H1 (cell line): ENCODE data around the gene SLC38A5. TPM values are rescaled to one million over a fixed set of nuclear protein-coding genes. Genes with fewer than 3 reads are reported as not detected.

Source experiments
- CTCF ChIA-PET: fragments of 300-600 bp; sonication (Branson Sonifier 250); formaldehyde crosslinking; loops from one replicate; lab custom pipeline; 2021; ENCODE audit not compliant: partially characterized antibody; lab: Charles Lee
- POLR2A ChIA-PET: fragments of 300-600 bp; sonication (Branson Sonifier 250); formaldehyde crosslinking; loops from one replicate; lab custom pipeline; 2021; ENCODE audit warnings: inconsistent platforms; ENCODE audit not compliant: partially characterized antibody; lab: Charles Lee
- DNase-seq, 2 experiments: peaks; one replicate each; pipeline versions ENCODE4 v3.0.0 to v3.0.0-alpha.2; 2010 to 2022; ENCODE audit warnings: low spot score in 2 of 2, low read depth in 1 of 2, mixed read lengths in 1 of 2
- FAIRE-seq: peaks from 2 replicates; lab custom pipeline; 2011; peaks lifted over from hg19 to GRCh38; lab: Jason Lieb, UNC
- H2AFZ ChIP-seq: 2 replicates; pipeline ENCODE4 v1.8.1; 2012; ENCODE audit warnings: low read length, inconsistent platforms
- H2AK5ac ChIP-seq: 2 replicates; pipeline ENCODE4 v1.6.1; 2013; ENCODE audit warnings: low read depth, low read length
- H2BK120ac ChIP-seq: replicated peaks from 2 replicates; pipeline ENCODE3; 2013; ENCODE audit warnings: low read depth, low read length, inconsistent platforms
- H2BK12ac ChIP-seq: 2 replicates; pipeline ENCODE4 v1.6.1; 2013; ENCODE audit warnings: low read depth, low read length
- H2BK15ac ChIP-seq: 2 replicates; pipeline ENCODE4 v1.6.1; 2013; ENCODE audit warnings: low read length
- H2BK20ac ChIP-seq: 2 replicates; pipeline ENCODE4 v1.6.1; 2013; ENCODE audit warnings: low read length
- H2BK5ac ChIP-seq: 2 replicates; pipeline ENCODE4 v1.6.1; 2013; ENCODE audit warnings: low read depth, low read length
- H3K14ac ChIP-seq: 2 replicates; pipeline ENCODE4 v1.6.1; 2013; ENCODE audit warnings: inconsistent platforms; ENCODE audit not compliant: insufficient read length
- H3K18ac ChIP-seq: 2 replicates; pipeline ENCODE4 v1.6.1; 2013; ENCODE audit warnings: low read length; ENCODE audit errors: extremely low read depth
- H3K23ac ChIP-seq: 2 replicates; pipeline ENCODE4 v1.6.1; 2013; ENCODE audit warnings: inconsistent platforms; ENCODE audit not compliant: insufficient read length
- H3K23me2 ChIP-seq: 2 replicates; pipeline ENCODE4 v1.6.1; 2013; ENCODE audit warnings: low read depth, low read length
- H3K27ac ChIP-seq: 2 replicates; pipeline ENCODE4 v1.6.1; 2011; ENCODE audit warnings: low read depth, low read length, inconsistent platforms
- H3K27me3 ChIP-seq, 4 experiments: replicated peaks in 1 of 4; 1 replicate in 1 of 4; 2 replicates in 3 of 4; pipeline versions ENCODE4 v1.6.1 to v1.8.1; 2011 to 2013; ENCODE audit warnings: low read length in 3 of 4, mild to moderate bottlenecking in 3 of 4, inconsistent platforms in 2 of 4, mixed read lengths in 2 of 4, moderate library complexity in 1 of 4; ENCODE audit not compliant: control insufficient read depth in 3 of 4, insufficient read depth in 3 of 4; ENCODE audit errors: extremely low read depth in 1 of 4
- H3K36me3 ChIP-seq, 4 experiments: 2 replicates each; pipeline versions ENCODE4 v1.6.1 to v1.8.1; 2011 to 2013; ENCODE audit warnings: mild to moderate bottlenecking in 4 of 4, low read length in 3 of 4, moderate library complexity in 2 of 4, control low read depth in 1 of 4, inconsistent platforms in 1 of 4; ENCODE audit not compliant: insufficient read depth in 4 of 4, control insufficient read depth in 2 of 4
- H3K4ac ChIP-seq: replicated peaks from 2 replicates; pipeline ENCODE3; 2013; ENCODE audit warnings: low read length, low read depth, mixed read lengths, inconsistent platforms; ENCODE audit not compliant: insufficient read length
- H3K4me1 ChIP-seq, 4 experiments: replicated peaks in 1 of 4; 1 replicate in 1 of 4; 2 replicates in 3 of 4; pipeline versions ENCODE4 v1.6.1 to v1.8.1; 2011 to 2013; ENCODE audit warnings: low read length in 3 of 4, inconsistent platforms in 2 of 4, mixed read lengths in 1 of 4; ENCODE audit not compliant: insufficient read depth in 4 of 4, control insufficient read depth in 3 of 4
- H3K4me2 ChIP-seq, 2 experiments: 2 replicates each; pipeline versions ENCODE4 v1.6.1 to v1.8.1; 2011 to 2013; ENCODE audit warnings: low read depth in 2 of 2, low read length in 2 of 2, control low read depth in 1 of 2, inconsistent platforms in 1 of 2, mild to moderate bottlenecking in 1 of 2; ENCODE audit not compliant: insufficient read depth in 1 of 2
- H3K4me3 ChIP-seq, 4 experiments: fragments of 200-600, 300-600 bp in 1 of 4; sonication (generic), shearing (Covaris generic), sonication (Bioruptor Twin) in 1 of 4; 2 replicates each; pipeline versions ENCODE4 v1.5.1 to v1.8.1; 2011 to 2016; ENCODE audit warnings: low read length in 4 of 4, low read depth in 3 of 4, control low read depth in 2 of 4, inconsistent platforms in 2 of 4, mild to moderate bottlenecking in 2 of 4, mixed read lengths in 1 of 4, moderate library complexity in 1 of 4; ENCODE audit not compliant: insufficient read depth in 2 of 4; ENCODE audit errors: extremely low read depth in 1 of 4
- H3K56ac ChIP-seq: replicated peaks from 2 replicates; pipeline ENCODE3; 2013; ENCODE audit warnings: low read depth, mild to moderate bottlenecking, mixed read lengths, low read length, inconsistent platforms; ENCODE audit not compliant: insufficient read length
- H3K79me1 ChIP-seq: 2 replicates; pipeline ENCODE4 v1.6.1; 2013; ENCODE audit warnings: low read depth, low read length, control low read depth
- H3K79me2 ChIP-seq, 2 experiments: 2 replicates each; pipeline versions ENCODE4 v1.6.1 to v1.8.1; 2012 to 2013; ENCODE audit warnings: low read length in 2 of 2, mild to moderate bottlenecking in 2 of 2, inconsistent platforms in 1 of 2; ENCODE audit not compliant: insufficient read depth in 2 of 2, control insufficient read depth in 1 of 2
- H3K9ac ChIP-seq, 4 experiments: replicated peaks in 1 of 4; 1 replicate in 1 of 4; 2 replicates in 3 of 4; pipeline versions ENCODE4 v1.6.1 to v1.8.1; 2011 to 2013; ENCODE audit warnings: low read depth in 3 of 4, low read length in 3 of 4, control low read depth in 2 of 4, mild to moderate bottlenecking in 2 of 4, moderate library complexity in 2 of 4, inconsistent platforms in 1 of 4; ENCODE audit errors: extremely low read depth in 1 of 4
- H3K9me3 ChIP-seq, 2 experiments: 2 replicates each; pipeline versions ENCODE4 v1.6.1 to v1.8.1; 2012 to 2013; ENCODE audit warnings: mild to moderate bottlenecking in 2 of 2, moderate library complexity in 2 of 2, control low read depth in 1 of 2, inconsistent platforms in 1 of 2, low read depth in 1 of 2, low read length in 1 of 2, mixed read lengths in 1 of 2; ENCODE audit not compliant: insufficient read depth in 2 of 2
- H4K20me1 ChIP-seq, 2 experiments: replicated peaks in 1 of 2; 2 replicates each; pipeline versions ENCODE3 to v1.8.1; 2011 to 2013; ENCODE audit warnings: inconsistent platforms in 2 of 2, low read length in 2 of 2, mild to moderate bottlenecking in 1 of 2; ENCODE audit not compliant: insufficient read depth in 2 of 2, control insufficient read depth in 1 of 2
- H4K5ac ChIP-seq: 2 replicates; pipeline ENCODE4 v1.6.1; 2013; ENCODE audit warnings: low read length, low read depth, mixed read lengths, inconsistent platforms; ENCODE audit not compliant: insufficient read length
- H4K8ac ChIP-seq: 2 replicates; pipeline ENCODE4 v1.8.0; 2013; ENCODE audit warnings: mild to moderate bottlenecking, moderate library complexity, low read length, inconsistent platforms; ENCODE audit not compliant: insufficient read depth; ENCODE audit errors: extremely low read depth
- H4K91ac ChIP-seq: replicated peaks from 2 replicates; pipeline ENCODE3; 2013; ENCODE audit warnings: low read length, mixed read lengths, inconsistent platforms; ENCODE audit not compliant: insufficient read length
- E2F6 ChIP-seq: IDR thresholded peaks from 2 replicates; pipeline ENCODE4 v1.6.1; 2012; ENCODE audit warnings: inconsistent platforms
- EGR1 ChIP-seq: IDR thresholded peaks from 2 replicates; pipeline ENCODE4 v1.6.1; 2011; ENCODE audit warnings: low read depth, low read length, borderline replicate concordance
- HDAC2 ChIP-seq, 2 experiments: fragments of 300-600 bp in 1 of 2; sonication (generic) in 1 of 2; IDR thresholded peaks; 2 replicates each; pipeline ENCODE4 v1.6.1; 2011 to 2012; ENCODE audit warnings: low read depth in 2 of 2, low read length in 2 of 2, mild to moderate bottlenecking in 2 of 2, moderate library complexity in 2 of 2, borderline replicate concordance in 1 of 2, inconsistent platforms in 1 of 2
- POLR2A ChIP-seq, 2 experiments: IDR thresholded peaks; 1 replicate in 1 of 2; 2 replicates in 1 of 2; pipeline ENCODE4 v1.6.1; 2011; ENCODE audit warnings: low read depth in 2 of 2, low read length in 2 of 2, mild to moderate bottlenecking in 2 of 2; ENCODE audit errors: control extremely low read depth in 1 of 2
- SUZ12 ChIP-seq: fragments of 200-600 bp; sonication (generic); IDR thresholded peaks from 2 replicates; pipeline ENCODE4 v1.6.1; 2012; ENCODE audit warnings: mild to moderate bottlenecking, inconsistent platforms, low read length, moderate library complexity, mixed read lengths
- TCF12 ChIP-seq: IDR thresholded peaks from 2 replicates; pipeline ENCODE4 v1.6.1; 2011; ENCODE audit warnings: low read depth, mild to moderate bottlenecking, low read length
- YY1 ChIP-seq: IDR thresholded peaks from 2 replicates; pipeline ENCODE4 v1.6.1; 2011; ENCODE audit warnings: low read depth, mild to moderate bottlenecking, low read length
- WGBS, 2 experiments: shearing (Covaris generic) in 1 of 2; methylation state at CpG; one replicate each; pipeline versions ENCODE4 v1.1.6 to v1.1.7; 2013 to 2015; ENCODE audit warnings: low lambda C conversion rate in 2 of 2, mixed read lengths in 2 of 2, inconsistent platforms in 1 of 2, low coverage in 1 of 2, missing lambda C conversion rate in 1 of 2; ENCODE audit not compliant: insufficient replicate concordance in 2 of 2, insufficient coverage in 1 of 2, insufficient read length in 1 of 2; ENCODE audit errors: extremely low coverage in 1 of 2, missing lambda C conversion rate in 1 of 2; 5-methylcytosine and 5-hydroxymethylcytosine counted together
- polyA plus RNA-seq, 7 experiments: library from polyadenylated mRNA; depleted of rRNA in 3 of 7; stranded (reverse) in 5 of 7; unstranded in 2 of 7; fragments of >200 nt in 5 of 7; fragments of 200-250 nt in 2 of 7; gene quantifications; 1 replicate in 5 of 7; 2 replicates in 1 of 7; 4 replicates in 1 of 7; pipeline versions ENCODE4 v1.2.1 to v1.2.3, GENCODE V29; 2011 to 2013; ENCODE audit warnings: missing spikeins in 2 of 7, mixed read lengths in 2 of 7
- total RNA-seq: library from RNA; stranded (reverse); fragmentation: NEBNext Ultra II Directional; extraction: Animal tissue kit (Norgen Biotek cat#: 25700); gene quantifications from 2 replicates; pipeline ENCODE4 v1.2.1, GENCODE V29; 2021
- TF ChIP-seq, protein P1 (sequence below): IDR thresholded peaks from 2 replicates; pipeline ENCODE4 v1.6.1; 2012; ENCODE audit warnings: low read length, inconsistent platforms
- TF ChIP-seq, protein P2 (sequence below), 3 experiments: IDR thresholded peaks; 1 replicate in 2 of 3; 2 replicates in 1 of 3; pipeline versions ENCODE4 v1.5.1 to v1.6.1; 2011; ENCODE audit warnings: low read length in 3 of 3, mild to moderate bottlenecking in 3 of 3, inconsistent platforms in 2 of 3, low read depth in 1 of 3, moderate library complexity in 1 of 3; ENCODE audit not compliant: insufficient read depth in 1 of 3; ENCODE audit errors: control extremely low read depth in 1 of 3

SLC38A5 gene
- total and polyA plus RNA-seq, 2 of the 8 experiments (the other 6 are each of a cell fraction or from before 2014, with no cell fraction given), result 70.9 to 106 TPM

DNA sequence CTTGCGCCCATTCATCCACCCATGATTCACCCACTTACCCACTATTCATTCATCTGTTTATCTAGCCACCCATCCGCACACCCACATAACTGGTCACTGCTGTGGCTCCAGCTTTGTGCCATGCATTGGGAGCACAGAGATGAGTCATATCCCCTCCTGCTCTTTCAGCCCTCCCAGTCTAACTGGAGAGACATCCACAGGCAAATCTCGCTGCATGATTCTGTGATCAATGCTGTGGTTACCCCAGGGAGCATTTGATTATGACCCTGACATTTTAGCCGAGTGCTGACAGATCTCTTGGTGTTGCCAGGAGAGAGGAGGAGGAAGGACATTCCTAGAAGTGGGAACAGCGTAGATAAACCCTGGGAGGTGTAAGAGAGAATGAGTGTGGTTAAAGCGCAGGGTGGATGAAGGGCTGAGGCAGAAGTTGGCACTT is 28.3 kb upstream of the SLC38A5 start:
- Histone ChIP-seq H2BK5ac (no peak overlapping the region), H3K4me2 (no peak overlapping the region)
- TF ChIP-seq HDAC2 (IDR thresholded peaks at IDR 0.05; ENCODE audit: borderline replicate concordance in 1 of 2, low read depth in 2 of 2, low read length in 2 of 2) (no peak), SUZ12 (no peak), E2F6 (no peak), TCF12 (no peak), EGR1 (no peak), YY1 (no peak), POLR2A (IDR thresholded peaks at IDR 0.05; ENCODE audit: control extremely low read depth in 1 of 2, low read depth in 2 of 2, low read length in 2 of 2) (no peak)
- TF ChIP-seq, protein P1, sequence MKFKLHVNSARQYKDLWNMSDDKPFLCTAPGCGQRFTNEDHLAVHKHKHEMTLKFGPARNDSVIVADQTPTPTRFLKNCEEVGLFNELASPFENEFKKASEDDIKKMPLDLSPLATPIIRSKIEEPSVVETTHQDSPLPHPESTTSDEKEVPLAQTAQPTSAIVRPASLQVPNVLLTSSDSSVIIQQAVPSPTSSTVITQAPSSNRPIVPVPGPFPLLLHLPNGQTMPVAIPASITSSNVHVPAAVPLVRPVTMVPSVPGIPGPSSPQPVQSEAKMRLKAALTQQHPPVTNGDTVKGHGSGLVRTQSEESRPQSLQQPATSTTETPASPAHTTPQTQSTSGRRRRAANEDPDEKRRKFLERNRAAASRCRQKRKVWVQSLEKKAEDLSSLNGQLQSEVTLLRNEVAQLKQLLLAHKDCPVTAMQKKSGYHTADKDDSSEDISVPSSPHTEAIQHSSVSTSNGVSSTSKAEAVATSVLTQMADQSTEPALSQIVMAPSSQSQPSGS, result no peak
- TF ChIP-seq, protein P2, sequence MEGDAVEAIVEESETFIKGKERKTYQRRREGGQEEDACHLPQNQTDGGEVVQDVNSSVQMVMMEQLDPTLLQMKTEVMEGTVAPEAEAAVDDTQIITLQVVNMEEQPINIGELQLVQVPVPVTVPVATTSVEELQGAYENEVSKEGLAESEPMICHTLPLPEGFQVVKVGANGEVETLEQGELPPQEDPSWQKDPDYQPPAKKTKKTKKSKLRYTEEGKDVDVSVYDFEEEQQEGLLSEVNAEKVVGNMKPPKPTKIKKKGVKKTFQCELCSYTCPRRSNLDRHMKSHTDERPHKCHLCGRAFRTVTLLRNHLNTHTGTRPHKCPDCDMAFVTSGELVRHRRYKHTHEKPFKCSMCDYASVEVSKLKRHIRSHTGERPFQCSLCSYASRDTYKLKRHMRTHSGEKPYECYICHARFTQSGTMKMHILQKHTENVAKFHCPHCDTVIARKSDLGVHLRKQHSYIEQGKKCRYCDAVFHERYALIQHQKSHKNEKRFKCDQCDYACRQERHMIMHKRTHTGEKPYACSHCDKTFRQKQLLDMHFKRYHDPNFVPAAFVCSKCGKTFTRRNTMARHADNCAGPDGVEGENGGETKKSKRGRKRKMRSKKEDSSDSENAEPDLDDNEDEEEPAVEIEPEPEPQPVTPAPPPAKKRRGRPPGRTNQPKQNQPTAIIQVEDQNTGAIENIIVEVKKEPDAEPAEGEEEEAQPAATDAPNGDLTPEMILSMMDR (IDR thresholded peaks at IDR 0.05; ENCODE audit: control extremely low read depth in 1 of 3, insufficient read depth in 1 of 3, low read depth in 1 of 3, low read length in 3 of 3), result no peak

More for the DNA sequence above, 28.3 kb upstream of the SLC38A5 start:
- H3K23me2 ChIP-seq, result no peaks in the 10 kb centered on the region
- no peak overlapping the region for H2BK12ac ChIP-seq
- H3K79me2 ChIP-seq, result no peaks in the 10 kb centered on the region
- no peak overlapping the region for H3K56ac ChIP-seq
- H2BK15ac ChIP-seq, result no peak overlapping the region
- H3K9ac ChIP-seq, result no peak overlapping the region
- no peaks in the 10 kb centered on the region for H3K27me3 ChIP-seq
- H2BK20ac ChIP-seq, result no peak overlapping the region
- H3K4me3 ChIP-seq, result no peak overlapping the region
- H4K5ac ChIP-seq, result no peak overlapping the region
- no peak overlapping the region for H3K23ac ChIP-seq
- no peak overlapping the region for H3K18ac ChIP-seq
- H3K36me3 ChIP-seq, result no peaks in the 10 kb centered on the region
- H2AFZ ChIP-seq, result no peak overlapping the region
- H3K27ac ChIP-seq, result no peak overlapping the region
- no peak overlapping the region for H3K4ac ChIP-seq
- no peaks in the 10 kb centered on the region for H3K79me1 ChIP-seq
- CTCF ChIA-PET, result interaction anchor here (1.0 kb wide), 1 partner anchor 415 kb away, joined by 3 read pairs; no protein-coding TSS in a partner anchor
- no peak overlapping the region for H4K8ac ChIP-seq
- no peaks in the 10 kb centered on the region for H4K20me1 ChIP-seq
- FAIRE-seq (no peak), DNase-seq (no peak)
- POLR2A ChIA-PET, result no interaction called here
- no peak overlapping the region for H4K91ac ChIP-seq
- H2AK5ac ChIP-seq, result no peak overlapping the region
- WGBS, 2 experiments, result 100% methylated on average over 4 of the region's 6 CpGs; no CpG with 5 or more reads in 1 of the 2 experiments
- no peak overlapping the region for H3K14ac ChIP-seq
- H2BK120ac ChIP-seq, result no peak overlapping the region
- no peaks in the 10 kb centered on the region for H3K9me3 ChIP-seq
- no peaks in the 10 kb centered on the region; a peak in 1 of 7 replicates for H3K4me1 ChIP-seq
